ENCODE results near the gene NCOA3. TPM values are rescaled to one million over a fixed set of nuclear protein-coding genes. Genes with fewer than 3 reads are reported as not detected.
A peak's percentile ranks its signal among the peaks of the same experiment; 100 is the strongest.
"Not testable (repeated sequence)": the region's sequence is repeated elsewhere in the genome, so short reads cannot be mapped to it uniquely, and the experiment has no call there.

NCOA3 gene
- 10 to 100 TPM; 58.1 to 66.4 TPM for total RNA-seq

DNA sequence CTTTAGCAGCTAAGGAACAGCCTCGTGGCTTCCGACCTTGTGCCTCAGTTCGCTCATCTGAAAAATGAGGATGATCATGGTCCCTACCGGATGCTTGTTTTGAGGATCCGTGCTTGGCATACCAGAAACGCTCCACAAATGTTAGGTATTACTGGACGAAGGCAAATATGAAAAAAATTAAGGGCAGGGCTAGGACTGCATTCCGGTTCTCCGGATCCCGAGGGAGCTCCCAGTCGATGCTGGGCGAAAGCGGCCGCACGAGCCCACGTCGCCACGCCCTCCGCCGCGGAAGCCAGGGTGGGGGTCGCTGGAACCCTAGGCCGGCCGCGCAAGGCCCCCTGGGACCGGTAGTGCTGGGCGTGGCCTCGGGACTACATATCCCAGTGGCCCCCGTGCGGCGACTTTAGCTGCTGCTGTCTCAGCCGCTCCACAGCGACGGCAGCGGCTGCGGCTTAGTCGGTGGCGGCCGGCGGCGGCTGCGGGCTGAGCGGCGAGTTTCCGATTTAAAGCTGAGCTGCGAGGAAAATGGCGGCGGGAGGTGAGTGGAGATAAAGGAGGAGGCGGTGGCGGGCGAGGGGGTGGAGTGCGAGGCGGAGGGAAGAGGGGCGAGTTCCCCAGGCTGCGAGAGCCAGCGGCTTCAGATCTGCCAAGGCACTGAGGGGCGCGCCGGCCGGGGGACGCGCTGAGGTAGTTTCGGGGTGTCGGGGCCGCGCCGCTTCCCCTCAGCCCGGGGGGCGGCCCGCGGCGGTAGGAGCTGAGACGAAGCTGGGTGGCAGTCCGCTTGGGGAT lies at the start of gene NCOA3:
NCOA3 (plus strand) TSS at position 406 of the 789 bp plus-strand sequence. CDS start 120,361 bp downstream, outside the sequence.
- H3K27me3 Mint-ChIP-seq = peaks cover 3% of the 10 kb centered on the region
- peaks cover 43% of the 10 kb centered on the region for H3K4me1 Mint-ChIP-seq
- peak within 1 kb of the TSS; percentile 99 for H3K4me3 Mint-ChIP-seq
- DNase-seq = peak; percentile 95
- peaks cover 2% of the 10 kb centered on the region for H3K9me3 Mint-ChIP-seq
- peaks cover 47% of the 10 kb centered on the region for H3K36me3 Mint-ChIP-seq
- peak within 1 kb of the TSS; percentile 93 for H3K27ac Mint-ChIP-seq

- DNase-seq = no peak
- Mint-ChIP-seq H3K27ac (peak overlapping the region; percentile 84), H3K4me1 (peaks cover 39% of the 10 kb centered on the region), H3K27me3 (no peaks in the 10 kb centered on the region), H3K4me3 (no peak overlapping the region), H3K36me3 (peaks cover 8% of the 10 kb centered on the region), H3K9me3 (peaks cover 12% of the 10 kb centered on the region)
Observed at GRCh38 chr20:47452736-47453161, 48.9 kb upstream of the NCOA3 start.

DNA sequence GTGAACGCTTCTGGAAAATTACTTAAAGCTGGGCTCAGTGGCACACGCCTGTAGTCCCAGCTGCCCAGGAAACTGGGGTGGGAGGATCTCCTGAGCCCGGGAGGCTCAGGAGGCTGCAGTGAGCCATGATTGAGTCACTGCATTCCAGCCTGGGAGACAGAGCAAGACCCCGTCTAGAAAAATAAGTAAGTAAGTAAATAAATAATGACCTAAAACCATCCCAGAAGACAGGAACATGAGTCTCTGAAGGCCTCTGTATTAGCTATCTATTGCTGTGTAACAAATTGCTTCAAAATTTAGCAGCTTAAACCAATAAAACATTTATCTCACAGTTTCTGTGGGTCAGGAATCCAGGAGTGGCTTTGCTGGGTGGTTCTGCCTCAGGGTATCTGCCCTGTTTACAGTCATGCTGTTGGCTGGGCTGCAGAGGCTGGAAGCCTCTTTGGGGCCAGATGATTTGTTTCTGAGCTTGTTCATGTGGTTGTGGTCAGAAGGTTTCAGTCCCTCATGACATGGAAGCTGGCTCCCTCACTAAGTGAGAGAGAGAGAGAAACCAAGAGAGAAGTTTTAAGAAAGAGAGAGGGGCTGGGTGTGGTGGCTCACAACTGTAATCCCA lies 48.4 kb upstream of the NCOA3 start:
- H3K4me3 Mint-ChIP-seq = no peak overlapping the region
- DNase-seq = peak; percentile 67
- H3K9me3 Mint-ChIP-seq = peaks cover 13% of the 10 kb centered on the region
- peaks cover 42% of the 10 kb centered on the region for H3K4me1 Mint-ChIP-seq
- H3K27ac Mint-ChIP-seq = peak overlapping the region; percentile 84
- H3K36me3 Mint-ChIP-seq = peaks cover 8% of the 10 kb centered on the region
- no peaks in the 10 kb centered on the region for H3K27me3 Mint-ChIP-seq

GRCh38 chr20:47454298-47455132 lies 47.2 kb upstream of the NCOA3 start:
- no peak overlapping the region for H3K4me3 Mint-ChIP-seq

GRCh38 chr20:47455133-47456040 lies 46.3 kb upstream of the NCOA3 start:
- Mint-ChIP-seq H3K4me1 (peaks cover 44% of the 10 kb centered on the region), H3K27me3 (no peaks in the 10 kb centered on the region), H3K9me3 (peaks cover 15% of the 10 kb centered on the region), H3K27ac (peak overlapping the region; percentile 2), H3K4me3 (no peak overlapping the region), H3K36me3 (peaks cover 10% of the 10 kb centered on the region)
- DNase-seq = no peak

More at GRCh38 chr20:47454298-47455132, 47.2 kb upstream of the NCOA3 start:
- Mint-ChIP-seq H3K9me3 (peaks cover 15% of the 10 kb centered on the region), H3K36me3 (peaks cover 10% of the 10 kb centered on the region), H3K4me1 (peaks cover 44% of the 10 kb centered on the region), H3K27me3 (no peaks in the 10 kb centered on the region), H3K27ac (peak overlapping the region; percentile 2)
- no peak for DNase-seq

DNA sequence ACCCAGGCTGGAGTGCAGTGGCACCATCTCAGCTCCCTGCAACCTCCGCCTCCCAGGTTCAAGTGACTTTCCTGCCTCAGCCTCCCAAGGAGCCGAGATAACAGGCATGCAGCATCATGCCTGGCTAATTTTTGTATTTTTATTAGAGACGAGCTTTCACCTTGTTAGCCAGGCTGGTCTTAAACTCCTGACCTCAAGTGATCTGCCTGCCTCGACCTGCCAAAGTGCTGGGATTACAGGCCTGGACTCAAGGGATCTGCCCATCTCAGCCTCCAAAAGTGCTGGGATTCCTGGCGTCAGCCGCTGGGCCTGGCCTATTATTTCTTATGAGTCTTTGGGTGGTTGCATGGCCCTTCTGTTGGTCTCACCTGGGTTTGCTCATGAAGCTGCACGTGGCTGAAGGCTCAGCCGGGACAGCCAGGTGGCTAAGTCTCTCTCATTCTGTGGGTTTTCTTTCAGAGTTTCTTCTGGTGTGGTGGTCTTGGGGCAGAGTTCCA lies 45.6 kb upstream of the NCOA3 start:
- Mint-ChIP-seq H3K4me1 (peaks cover 42% of the 10 kb centered on the region), H3K27me3 (no peaks in the 10 kb centered on the region), H3K4me3 (no peak overlapping the region), H3K27ac (peak overlapping the region; percentile 19), H3K36me3 (peaks cover 10% of the 10 kb centered on the region), H3K9me3 (peaks cover 15% of the 10 kb centered on the region)
- DNase-seq = no peak

DNA sequence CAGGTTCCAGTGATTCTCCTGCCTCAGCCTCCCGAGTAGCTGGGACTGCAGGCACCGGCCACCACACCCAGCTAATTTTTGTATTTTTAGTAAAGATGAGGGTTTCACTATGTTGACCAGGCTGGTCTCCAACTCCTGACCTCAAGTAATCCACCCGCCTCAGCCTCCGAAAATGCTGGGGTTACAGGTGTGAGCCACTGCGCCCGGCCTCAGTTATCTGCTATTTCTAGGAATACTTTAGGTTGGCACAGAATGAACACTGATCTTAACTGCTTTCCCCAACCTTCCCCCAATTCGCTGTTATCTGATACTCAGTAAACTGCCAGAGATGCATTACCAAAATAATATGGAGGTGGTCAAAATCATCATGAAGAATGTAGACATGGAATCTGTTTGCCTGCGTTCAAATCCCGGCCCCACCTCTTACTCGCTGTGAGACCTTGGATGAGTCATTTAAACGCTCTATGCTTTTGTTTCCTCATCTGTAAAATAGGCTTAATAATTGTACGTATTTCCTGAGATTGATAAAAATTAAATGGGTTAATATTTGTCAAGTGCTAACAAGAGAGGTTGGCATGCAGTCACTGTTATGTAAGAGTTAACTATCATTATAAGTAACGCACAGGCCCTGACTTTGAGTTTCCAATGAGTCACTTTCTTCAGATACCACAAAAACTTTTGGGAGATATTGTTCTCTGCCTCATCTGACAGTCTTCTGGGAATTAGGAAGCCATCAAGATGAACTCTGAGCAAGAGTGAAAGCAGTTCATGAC lies 44.5 kb upstream of the NCOA3 start:
- H3K27me3 Mint-ChIP-seq = no peaks in the 10 kb centered on the region
- peak; percentile 28 for DNase-seq

GRCh38 chr20:47458280-47459050 lies 43.2 kb upstream of the NCOA3 start:
- Mint-ChIP-seq H3K4me1 (peaks cover 31% of the 10 kb centered on the region), H3K27ac (peak overlapping the region; percentile 38), H3K9me3 (peaks cover 11% of the 10 kb centered on the region)
- not testable (repeated sequence) for DNase-seq, H3K36me3 Mint-ChIP-seq, H3K27me3 Mint-ChIP-seq, H3K4me3 Mint-ChIP-seq

More for the DNA sequence above, 44.5 kb upstream of the NCOA3 start:
- Mint-ChIP-seq H3K4me3 (peak overlapping the region; percentile 10), H3K4me1 (peaks cover 42% of the 10 kb centered on the region), H3K9me3 (peaks cover 15% of the 10 kb centered on the region), H3K27ac (peak overlapping the region; percentile 89), H3K36me3 (peaks cover 10% of the 10 kb centered on the region)

- Mint-ChIP-seq H3K27ac (no peak overlapping the region), H3K27me3 (no peaks in the 10 kb centered on the region), H3K9me3 (peaks cover 9% of the 10 kb centered on the region), H3K4me3 (no peak overlapping the region), H3K4me1 (peaks cover 25% of the 10 kb centered on the region), H3K36me3 (peaks cover 6% of the 10 kb centered on the region)
- no peak for DNase-seq
Observed at GRCh38 chr20:47459344-47460073, 42.2 kb upstream of the NCOA3 start.

DNA sequence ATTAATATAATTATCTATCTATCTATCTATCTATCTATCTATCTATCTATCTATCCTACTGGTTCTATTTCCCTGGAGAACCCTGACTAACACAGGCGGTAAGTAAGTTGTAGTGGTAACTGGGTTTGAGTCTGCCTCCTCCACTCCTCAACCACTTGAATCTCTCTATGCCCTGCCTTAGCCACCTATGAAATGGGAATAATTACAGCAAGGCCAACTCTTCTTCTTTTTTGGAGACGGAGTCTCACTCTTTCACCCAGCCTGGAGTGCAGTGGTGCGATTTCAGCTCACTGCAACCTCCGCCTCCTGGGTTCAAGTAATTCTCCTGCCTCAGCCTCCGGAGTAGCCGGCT lies 41.0 kb upstream of the NCOA3 start:
- not testable (repeated sequence) for H3K27me3 Mint-ChIP-seq, DNase-seq, H3K4me3 Mint-ChIP-seq, H3K9me3 Mint-ChIP-seq, H3K27ac Mint-ChIP-seq, H3K36me3 Mint-ChIP-seq
- H3K4me1 Mint-ChIP-seq = peaks cover 18% of the 10 kb centered on the region

DNA sequence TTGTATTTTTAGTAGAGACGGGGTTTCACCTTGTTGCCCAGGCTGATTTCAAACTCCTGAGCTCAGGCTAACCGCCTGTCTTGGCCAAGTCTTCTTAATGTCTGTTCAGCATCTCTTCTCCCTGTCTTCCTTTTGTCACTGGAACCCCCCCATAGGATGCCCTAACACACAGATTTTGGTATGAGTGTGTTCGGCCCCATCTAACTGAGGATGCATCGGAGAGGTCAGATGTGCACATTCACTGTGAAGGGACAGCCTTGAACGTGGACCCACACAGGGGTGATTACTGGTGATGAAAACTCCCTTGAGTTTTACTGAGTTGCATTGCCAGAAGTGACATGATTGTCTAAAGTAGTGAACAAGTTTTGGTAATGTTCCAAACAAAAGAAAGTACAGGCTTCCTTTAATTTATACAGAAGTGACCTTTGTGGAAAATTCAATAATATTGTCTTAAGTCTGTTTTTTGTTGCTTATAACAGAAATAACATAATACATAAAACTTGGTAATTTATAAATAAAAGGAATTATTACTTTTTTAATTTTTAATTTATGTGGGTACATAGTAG lies 40.5 kb upstream of the NCOA3 start:
- peaks cover 6% of the 10 kb centered on the region for H3K36me3 Mint-ChIP-seq
- H3K27ac Mint-ChIP-seq = no peak overlapping the region
- no peak overlapping the region for H3K4me3 Mint-ChIP-seq
- no peaks in the 10 kb centered on the region for H3K27me3 Mint-ChIP-seq
- H3K9me3 Mint-ChIP-seq = peaks cover 9% of the 10 kb centered on the region
- no peak for DNase-seq
- peaks cover 17% of the 10 kb centered on the region for H3K4me1 Mint-ChIP-seq

DNA sequence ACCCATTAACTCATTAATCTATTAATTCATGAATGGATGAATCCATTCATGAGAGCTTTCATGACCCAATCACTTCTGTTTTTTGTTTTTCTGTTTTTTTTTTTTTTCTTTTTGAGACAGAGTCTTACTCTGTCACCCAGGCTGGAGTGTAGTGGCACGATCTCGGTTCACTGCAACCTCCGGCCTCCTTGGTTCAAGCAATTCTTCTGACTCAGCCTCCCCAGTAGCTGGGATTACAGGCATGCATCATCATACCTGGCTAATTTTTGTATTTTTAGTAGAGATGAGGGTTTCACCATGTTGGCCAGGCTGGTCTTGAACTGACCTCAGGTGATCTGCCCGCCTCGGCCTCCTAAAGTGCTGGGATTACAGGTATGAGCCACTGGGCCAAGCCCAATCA lies 39.8 kb upstream of the NCOA3 start:
- H3K4me3 Mint-ChIP-seq, H3K27me3 Mint-ChIP-seq, H3K27ac Mint-ChIP-seq, H3K36me3 Mint-ChIP-seq, H3K9me3 Mint-ChIP-seq, DNase-seq: not testable (repeated sequence)
- peaks cover 12% of the 10 kb centered on the region for H3K4me1 Mint-ChIP-seq

Data from activated naive CD8-positive, alpha-beta T cell treated with anti-CD3 and anti-CD28 coated beads for 36 hours (primary cell).